Fibroblast of the conjunctiva (primary cell): ENCODE data around the gene CREBBP.

ENCODE experiments used
- DNase-seq: peaks from one replicate; pipeline ENCODE4 v3.0.0-alpha.2; 2010; ENCODE audit warnings: low read depth

The CREBBP gene

DNA sequence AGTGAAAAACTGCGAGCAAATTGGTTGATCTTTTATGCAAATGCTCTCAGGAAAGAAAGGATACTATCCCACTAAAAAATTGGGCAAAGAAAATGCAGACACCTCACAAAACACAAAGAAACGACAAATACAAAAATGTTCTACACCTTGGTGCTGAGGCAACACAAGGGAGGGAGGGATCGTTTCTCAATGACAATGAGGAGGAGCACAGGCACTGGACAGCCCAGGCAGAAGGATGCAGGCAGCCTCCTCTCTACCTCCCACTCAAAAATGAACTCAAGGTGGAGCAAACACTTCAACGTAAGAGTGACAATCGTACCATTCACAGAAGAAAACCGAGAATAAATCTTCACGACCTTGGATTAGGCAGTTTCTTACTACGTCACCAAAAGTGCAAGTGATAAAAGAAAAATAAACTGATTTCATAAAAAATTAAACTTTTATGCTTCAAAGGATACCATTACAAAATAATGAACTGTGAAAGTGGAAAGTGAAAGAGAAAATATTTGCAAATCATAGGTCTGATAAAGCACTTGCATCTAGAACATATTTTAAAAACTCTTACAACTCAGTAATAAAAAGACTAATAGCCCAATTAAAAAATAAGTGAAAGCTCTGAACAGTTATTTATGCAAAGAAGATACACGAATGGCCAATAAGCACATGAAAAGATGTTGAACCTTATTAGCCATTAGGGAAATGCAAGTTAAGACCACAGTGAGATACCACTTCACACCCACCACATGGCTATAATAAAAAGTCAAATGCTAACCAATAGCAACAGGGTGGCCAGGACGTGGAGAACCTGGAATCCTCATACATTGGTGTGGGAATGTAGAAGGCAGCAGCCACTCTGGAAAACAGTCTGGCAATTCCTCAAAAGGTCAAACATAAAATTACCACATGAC lies 82.4 kb downstream of the CREBBP start:
- DNase-seq, result no peak

DNA sequence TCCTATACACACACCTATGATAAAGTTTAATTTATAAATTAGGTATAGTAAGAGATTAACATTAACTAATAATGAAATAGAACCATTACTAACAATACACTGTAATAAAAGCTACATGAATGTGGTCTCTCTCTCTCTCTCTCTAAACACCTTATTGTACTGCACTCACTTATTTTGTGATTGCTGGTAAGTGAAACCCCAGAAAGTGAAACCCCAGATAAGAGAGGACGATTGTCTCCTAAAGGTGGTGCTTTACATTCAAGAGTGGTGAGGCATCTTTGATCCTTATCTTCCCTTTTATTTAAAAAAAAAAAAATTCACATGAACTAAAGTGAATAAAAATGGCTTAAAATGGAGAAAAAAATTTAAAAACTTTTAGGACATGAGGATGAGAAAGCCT lies 83.0 kb downstream of the CREBBP start:
- DNase-seq, result no peak

DNA sequence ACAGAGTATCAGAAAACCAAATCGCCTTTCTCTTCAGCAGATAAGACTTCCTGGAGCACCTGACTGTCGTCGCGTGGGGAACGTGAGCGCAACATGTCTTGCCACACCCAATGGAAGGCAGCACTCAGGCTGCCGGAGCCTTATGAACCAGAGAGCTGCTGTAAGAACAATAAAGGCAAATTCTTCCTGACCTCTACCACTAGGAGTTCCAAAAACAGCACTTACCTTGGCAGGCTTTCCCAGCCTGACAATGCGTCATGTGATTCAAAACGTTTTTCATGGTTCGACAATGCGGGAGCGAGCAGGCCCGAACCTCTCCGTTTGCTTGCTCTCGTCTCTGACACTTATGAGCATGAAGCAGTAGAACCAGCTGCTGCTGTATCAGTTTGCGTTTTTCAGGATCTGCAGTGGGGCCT lies 87.3 kb downstream of the CREBBP start:
- DNase-seq, result no peak

DNA sequence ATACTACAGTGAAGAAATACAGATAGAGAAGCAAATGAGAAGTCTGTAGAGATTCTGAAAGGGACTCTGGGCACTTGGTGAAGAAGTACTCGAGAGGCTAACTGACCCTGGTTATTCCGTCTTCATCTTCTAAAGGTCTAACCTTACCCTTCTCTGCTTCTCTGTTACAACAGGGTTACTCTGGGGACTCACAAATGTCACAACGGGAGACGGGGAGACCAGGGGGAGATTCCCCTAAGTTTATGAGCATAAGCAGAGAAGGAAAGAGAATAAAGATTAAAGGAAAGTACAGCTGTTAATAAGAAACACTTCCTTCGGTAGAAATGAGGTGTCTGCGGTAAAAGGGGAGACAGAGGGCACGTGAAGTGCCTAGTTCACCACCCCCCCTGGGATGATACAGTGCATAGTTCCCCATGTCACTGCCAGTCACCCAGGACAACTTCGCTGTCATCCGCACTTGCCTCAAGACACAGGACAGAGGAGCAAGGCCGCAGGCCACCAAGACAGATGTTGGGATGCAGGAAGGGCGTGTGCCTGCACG lies 88.0 kb downstream of the CREBBP start:
- DNase-seq, result no peak

DNA sequence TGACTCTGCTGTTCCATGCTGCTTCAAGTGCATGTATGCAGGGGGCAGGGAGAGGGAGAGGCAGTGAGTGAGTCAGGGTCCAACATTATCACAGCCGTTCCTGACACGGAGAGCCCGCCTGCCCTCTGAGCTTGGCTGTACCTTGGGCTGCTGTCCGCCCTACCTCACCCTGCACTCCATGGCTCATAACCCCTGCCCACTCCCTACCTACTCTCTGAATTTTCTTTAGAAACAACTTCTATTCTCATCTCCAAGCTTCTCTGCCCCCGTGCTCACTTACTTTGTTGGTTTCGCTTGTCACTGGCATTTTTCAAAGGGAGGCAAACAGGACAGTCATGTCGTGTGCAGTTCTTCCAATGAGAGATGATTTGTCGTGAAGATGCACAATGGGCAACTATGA lies 88.8 kb downstream of the CREBBP start:
- no peak for DNase-seq

DNA sequence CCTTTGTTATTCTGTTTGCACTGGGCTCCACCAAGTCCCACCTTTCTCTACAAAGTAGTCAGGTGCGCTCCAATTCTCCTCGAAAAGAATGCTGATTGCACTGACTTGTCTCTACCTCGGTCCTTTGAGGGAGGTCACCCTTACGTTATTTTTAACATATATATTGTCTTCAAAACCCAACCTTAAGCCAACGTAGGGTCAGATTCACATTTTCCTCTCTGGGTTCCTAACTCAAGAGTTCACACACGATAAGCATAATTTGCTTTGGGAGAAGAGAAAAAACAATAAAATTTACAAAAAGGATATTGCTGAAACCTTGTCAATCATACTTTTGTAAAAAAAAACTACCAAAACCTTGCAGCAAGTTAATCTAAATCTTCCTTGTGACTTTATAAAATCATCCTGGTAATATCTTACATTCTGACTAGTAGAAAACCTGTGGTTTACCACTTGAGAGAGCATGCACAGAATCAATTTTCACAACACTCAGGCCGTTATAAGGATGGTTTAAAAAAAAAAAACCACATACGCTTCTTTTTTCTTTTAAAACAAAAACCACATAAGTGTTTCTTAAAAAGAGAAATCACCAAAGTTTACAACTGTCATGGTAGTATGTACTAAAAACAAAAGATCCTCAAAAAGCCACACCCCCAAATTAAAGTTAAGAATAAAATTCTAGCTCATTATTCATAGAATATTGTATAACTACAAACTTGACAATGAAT lies 91.0 kb downstream of the CREBBP start:
- no peak for DNase-seq

DNA sequence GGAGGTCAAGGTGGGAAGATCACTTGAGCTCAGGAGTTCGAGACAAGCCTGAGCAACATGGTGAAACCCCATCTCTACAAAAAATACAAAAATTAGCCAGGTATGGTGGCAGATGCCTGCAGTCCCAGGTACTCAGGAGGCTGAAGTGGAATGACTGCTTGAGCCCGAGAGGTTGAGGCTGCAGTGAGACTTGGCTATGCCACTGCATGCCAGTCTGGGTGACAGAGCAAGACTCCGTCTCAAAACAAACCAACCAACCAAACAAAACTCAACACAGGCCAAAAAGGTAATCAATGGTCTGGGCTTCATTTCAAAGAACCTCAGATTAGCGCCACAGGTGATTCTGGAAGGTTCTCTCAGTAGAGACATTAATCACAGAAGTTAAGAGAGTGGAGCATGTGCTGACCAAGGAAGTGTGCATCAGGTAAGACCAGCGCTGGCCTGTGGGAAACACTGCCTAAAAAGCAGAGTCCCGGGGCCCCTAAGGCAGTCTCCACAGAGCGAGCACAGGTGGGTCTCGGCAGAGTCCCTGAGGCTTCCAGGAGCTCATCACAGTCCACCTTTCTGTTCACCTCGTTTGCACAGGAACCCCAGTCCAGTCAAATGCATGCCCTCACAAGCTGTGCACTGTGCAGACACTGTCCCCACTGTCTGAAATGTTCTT lies 91.7 kb downstream of the CREBBP start:
- DNase-seq, result no peak

DNA sequence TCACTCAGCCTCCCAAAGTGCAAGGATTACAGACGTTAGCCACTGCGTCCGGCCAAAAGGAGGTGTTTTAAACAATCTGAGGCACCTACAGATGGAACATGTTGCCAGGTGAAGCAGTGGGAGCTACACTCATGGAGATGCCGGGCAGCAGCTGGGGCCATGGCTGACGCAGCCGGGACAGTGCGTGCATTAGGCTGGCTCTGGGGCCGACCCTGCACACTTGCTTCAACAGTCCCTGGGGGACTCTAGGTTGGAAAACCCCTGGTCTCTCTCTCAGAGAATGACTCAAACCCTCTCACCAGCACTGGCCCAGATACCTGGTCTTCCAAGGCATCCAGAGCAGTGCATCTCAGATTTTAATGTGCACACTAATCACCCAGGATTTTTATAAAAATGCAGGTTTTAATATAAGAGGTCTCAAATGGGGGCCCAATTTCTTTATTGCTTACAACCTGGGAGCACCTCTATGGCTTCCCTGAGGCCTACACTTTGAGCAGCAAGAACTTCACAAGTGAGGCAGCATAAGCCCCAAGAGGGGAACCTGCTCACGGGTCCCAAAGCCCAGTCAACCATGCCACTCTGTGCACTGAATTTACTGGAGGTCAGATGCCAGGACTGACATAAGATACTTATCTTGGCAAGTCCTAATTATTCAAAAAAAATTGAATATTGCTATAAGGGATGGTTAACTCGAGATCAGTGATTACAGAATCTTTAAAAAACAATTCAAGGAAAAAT lies 92.4 kb downstream of the CREBBP start:
- no peak for DNase-seq

DNA sequence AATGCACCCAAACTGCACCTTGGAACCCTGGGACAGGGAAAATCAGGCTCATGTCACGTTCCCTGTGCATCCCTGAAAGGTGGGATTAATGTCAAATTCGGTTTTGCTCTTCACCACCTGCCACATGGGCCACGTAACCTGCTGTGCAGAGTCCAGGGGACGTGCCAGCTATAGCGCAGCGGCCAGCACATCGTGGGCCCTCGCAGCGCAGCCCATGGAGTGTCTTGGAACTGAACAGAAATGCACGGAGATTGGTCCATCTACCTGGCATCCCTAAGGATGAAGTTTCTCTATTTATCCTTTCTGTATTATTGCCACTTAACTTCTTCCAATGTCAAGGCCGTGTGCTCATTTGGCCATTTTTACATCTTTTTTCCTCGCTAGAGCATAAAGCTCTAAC lies 95.1 kb downstream of the CREBBP start:
- DNase-seq, result no peak

DNA sequence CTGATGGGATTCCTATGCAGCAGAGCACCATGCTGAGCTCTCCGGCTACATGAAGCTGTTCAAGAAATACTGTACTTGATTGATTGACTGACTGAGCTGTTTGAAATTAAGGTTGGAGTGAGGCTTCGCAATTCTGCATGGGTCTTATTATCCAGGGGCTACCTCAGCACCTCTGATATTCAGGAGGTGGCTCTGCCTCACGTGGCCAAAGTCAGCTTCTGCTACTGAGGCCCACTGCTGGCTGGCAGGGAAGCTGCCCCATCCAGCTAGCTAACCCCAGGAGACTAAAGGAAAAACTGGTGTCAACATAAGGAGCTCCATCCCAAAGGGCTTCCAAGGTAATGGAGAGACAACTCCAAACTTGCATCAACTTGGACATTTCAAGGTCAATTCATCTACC lies 97.0 kb downstream of the CREBBP start:
- DNase-seq, result no peak

DNA sequence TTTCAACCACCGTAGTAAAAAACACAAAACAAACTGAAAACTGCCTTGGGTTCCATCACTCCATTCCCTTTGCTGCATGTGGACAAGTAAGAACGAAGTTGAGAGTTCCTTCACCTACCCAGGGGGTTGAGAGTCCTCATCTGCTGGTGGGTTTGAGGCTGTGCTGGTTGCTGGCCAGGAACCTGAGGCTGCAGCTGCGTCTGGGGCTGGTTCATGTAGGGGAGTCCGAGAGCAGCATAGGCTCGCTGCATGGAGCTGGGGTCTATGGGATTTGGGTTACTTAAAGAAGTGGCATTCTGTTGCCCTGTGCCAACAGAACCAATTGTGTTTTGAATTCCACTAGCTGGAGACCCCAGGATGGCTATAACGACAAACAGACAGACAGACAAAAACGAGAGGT lies 97.9 kb downstream of the CREBBP start:
- DNase-seq, result no peak

DNA sequence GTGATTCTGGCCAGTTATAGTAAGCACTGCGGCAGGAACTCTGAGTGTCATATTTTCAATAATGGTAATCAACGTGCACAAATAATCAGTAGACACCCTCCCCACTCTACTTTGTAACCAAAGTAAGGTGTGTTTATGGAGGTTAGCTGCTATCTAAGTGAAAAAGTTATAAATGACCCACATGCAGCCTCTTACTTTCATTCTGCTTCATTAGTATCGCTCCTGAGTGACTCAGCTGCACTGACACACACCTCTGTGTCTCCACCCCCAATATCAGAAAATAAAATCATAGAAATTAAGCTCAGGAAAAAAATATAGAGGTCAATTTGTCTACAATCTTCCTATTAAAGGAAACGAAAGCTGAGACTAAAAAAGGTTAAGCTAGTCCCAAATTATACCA lies 99.1 kb downstream of the CREBBP start:
- no peak for DNase-seq

DNA sequence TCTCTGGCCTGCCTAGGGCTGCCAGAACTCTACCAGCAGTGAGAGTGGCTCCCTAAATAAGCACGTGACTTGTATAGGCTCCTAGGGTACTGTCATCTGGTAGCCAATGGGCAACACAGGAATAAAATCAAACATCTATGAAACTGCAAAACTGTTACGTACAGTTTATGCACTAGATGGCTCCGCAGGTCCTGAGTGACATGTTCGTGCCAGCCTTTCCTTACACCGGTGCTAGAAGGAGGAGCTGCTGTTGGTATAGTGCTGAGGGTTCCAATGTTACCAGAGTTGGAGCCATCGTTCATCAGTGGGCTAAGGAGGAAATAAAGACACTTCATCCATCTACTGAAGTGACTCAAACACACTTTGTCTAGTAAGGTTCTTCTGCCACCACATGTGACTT lies 99.9 kb downstream of the CREBBP start:
- DNase-seq, result peak; percentile 16

DNA sequence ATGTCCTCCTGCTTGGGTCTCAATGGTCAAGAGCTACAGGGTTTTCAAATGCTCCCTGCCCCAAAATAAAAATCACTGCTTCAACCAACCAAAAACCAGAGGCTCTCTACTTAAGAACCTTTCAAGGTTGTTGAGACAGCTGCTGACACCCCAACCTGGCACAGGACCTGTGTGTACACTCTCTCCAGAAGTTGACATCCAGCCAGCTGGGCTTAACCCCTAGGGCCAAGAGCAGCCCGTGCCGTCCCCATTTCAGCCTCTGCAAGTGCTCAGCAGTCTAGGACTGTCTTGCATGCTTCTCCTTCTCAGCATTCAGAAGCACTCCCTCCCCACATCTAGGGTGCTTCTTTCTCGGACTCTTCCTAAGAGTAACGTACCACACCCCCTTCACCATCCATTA lies 104.2 kb downstream of the CREBBP start:
- no peak for DNase-seq

DNA sequence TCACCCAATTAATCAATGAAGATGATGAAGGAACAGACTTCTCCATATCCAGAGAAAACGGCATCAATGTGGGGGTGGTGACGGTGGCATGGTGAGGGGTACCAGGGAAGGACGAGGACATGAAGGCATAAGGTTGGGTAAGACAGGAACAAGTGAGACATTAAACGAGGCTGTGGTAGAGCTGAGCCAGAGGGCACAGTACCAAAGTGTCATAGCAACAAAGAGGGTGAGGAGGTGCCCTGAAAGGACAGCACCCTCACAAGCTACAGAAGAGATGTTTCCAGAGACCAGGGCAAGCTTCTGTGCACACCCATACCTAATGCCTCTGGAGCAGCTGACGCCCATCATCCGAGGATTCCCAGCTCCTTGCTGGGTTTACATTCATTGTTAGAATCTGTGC lies 105.7 kb downstream of the CREBBP start:
- no peak for DNase-seq

DNA sequence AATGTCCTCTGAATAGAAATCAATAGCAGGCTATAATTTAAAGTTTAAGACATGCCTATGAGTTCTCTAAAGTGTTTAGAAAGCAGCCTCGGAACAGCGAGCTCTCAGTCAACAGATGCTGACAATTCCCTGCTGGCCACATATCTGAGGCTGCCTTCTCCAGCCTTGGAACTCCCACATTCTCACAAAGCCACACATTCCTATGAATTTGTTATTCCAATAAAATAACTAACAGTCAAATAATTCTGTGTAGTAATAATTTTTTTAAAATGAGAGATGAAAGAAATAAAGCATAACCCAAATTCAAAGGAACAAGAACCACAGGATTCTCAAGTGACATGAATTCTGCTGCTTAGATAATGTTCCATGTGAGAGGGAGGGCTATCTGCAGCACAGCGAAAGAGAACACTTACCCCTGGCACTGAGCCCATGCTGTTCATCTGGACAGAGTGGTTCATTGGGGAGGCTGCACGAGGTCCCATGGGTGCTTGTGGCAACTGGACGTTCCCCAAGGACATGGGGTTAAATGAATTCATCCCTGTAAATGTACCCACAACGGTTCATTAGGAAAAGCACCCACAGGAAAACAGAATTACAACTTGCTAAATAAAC lies 106.3 kb downstream of the CREBBP start:
- DNase-seq, result no peak

DNA sequence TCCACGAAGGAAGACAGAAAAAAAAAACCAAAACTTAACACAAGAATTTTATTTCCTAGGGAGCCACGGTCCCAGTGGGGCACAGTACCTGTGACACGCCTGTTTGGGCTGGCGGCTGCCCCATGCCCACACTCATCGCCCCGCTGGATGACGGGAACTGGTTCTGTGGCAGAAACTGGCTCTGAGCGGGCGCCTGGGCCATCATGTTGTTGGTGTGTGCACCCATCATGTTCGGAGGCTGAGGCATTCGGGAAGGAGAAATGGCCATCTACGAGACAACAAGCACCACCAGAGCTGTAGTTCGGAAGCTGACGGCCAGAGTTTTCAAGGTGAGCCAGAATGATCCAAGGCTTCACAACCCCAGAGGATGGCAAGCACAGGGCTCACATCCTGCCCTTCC lies 106.8 kb downstream of the CREBBP start:
- DNase-seq, result no peak

DNA sequence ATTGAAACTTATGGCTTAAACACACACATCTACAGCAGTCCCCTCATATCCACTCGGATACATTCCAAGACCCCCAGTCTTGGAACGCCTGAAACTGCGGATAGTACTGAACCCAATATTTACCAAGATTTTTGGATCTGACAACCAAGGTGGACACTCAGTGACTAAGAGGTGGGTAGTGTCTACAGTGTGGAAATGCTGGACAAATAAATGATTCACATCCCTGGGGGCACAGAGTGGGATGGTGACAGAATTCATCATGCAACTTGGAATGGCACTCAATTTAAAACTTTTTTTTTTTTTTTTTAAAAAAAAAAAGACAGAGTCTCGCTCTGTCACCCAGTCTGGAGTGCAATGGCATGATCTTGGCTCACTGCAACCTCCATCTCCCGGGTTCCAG lies 109.0 kb downstream of the CREBBP start:
- no peak for DNase-seq

DNA sequence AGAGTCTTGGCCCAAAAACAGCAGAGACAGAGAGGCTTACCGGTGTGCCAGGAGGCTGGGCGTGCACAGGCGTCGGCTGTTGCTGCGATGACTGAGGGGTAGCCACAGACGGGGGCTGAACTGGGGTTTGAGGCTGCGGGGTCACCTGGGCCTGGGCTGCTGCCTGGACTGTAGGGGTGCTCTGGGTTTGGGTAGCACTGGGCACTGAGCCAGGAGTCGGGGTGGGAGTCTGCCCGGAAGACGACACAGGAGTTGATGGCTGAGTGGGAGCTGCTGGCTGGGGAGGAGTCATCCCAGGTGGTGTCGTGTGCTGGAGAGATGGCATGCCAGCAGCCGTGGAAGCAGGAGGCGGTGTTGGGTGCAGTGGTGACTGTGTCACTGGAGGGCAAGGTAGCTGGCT lies 110.0 kb downstream of the CREBBP start:
- DNase-seq, result no peak

DNA sequence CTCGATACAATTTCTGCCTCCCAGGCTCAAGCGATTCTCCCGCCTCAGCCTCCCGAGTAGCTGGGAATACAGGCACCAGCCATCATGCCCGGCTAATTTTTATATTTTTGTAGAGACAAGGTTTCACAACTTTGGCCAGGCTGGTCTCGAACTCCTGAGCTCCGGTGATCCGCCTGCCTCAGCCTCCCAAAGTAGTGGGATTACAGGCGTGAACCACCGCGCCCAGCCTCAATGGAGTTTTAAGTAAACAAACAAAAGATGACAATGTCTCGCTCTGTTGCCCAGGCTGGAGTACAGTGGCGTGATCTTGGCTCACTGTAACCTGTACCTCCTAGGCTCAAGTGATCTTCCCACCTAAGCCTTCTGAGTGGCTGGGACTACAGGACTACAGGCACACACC lies 110.6 kb downstream of the CREBBP start:
- DNase-seq, result no peak

DNA sequence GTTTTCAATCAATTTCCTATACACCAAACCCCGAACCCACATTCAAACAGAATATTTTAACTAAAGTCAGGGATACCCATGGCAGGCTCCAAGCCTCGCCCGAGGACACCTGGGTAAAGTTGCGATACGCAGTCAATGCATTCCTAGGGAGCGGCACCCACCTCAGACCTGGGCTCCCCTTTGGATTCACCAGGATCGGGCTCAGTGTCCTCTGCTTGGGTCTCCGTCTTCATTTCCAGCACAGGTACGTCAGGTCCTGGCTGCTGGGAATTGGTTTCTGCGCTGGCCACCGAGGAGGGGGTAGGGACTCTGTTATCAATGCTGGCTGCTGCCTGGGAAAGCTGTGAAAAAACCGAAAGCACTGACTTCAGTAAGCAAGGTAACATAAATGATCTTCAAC lies 111.5 kb downstream of the CREBBP start:
- no peak for DNase-seq
